Endothelial cell of umbilical vein (primary cell): ENCODE measurements around the gene CUL3. TPM values are rescaled to one million over a fixed set of nuclear protein-coding genes. Genes with fewer than 3 reads are reported as not detected.

ENCODE experiments used
- BruUV-seq: library from RNA; stranded (reverse); fragments of 400-500 nt; replicated peaks from 2 replicates; lab custom pipeline; 2021; lab: Mats Ljungman, UMichigan
- CTCF ChIA-PET: fragments of 300-600, 350-600 bp; sonication (Branson Sonifier 250); formaldehyde crosslinking; loops from one replicate; lab custom pipeline; 2021; ENCODE audit warnings: antibody characterized with exemption, inconsistent platforms; lab: Charles Lee
- POLR2A ChIA-PET: fragments of 300-600, 350-600 bp; sonication (Branson Sonifier 250); formaldehyde crosslinking; loops from one replicate; lab custom pipeline; 2021; ENCODE audit warnings: antibody characterized with exemption, inconsistent platforms; lab: Charles Lee
- DNase-seq: peaks from one replicate; pipeline ENCODE4 v3.0.0-alpha.2; 2011; ENCODE audit warnings: low read depth, low spot score
- FAIRE-seq: peaks from 2 replicates; lab custom pipeline; 2011; peaks lifted over from hg19 to GRCh38; lab: Jason Lieb, UNC
- H2AFZ ChIP-seq: 2 replicates; pipeline ENCODE4 v1.6.0; 2012; ENCODE audit warnings: low read depth, low read length, control low read depth, inconsistent platforms
- H3K27ac ChIP-seq: 2 replicates; pipeline ENCODE4 v1.5.1; 2011; ENCODE audit warnings: low read depth, mild to moderate bottlenecking, control low read depth, low read length, moderate library complexity; ENCODE audit not compliant: insufficient read depth
- H3K27me3 ChIP-seq, 2 experiments: 2 replicates each; pipeline versions ENCODE4 v1.6.0 to v1.6.1; 2011; ENCODE audit warnings: low read length in 2 of 2, mixed read lengths in 1 of 2; ENCODE audit not compliant: control insufficient read depth in 2 of 2, insufficient read depth in 2 of 2
- H3K36me3 ChIP-seq, 2 experiments: 2 replicates in 1 of 2; 3 replicates in 1 of 2; pipeline ENCODE4 v1.5.1; 2011; ENCODE audit warnings: low read length in 2 of 2, mild to moderate bottlenecking in 1 of 2, moderate library complexity in 1 of 2; ENCODE audit not compliant: control insufficient read depth in 2 of 2, insufficient read depth in 2 of 2; ENCODE audit errors: extremely low read depth in 1 of 2
- H3K4me1 ChIP-seq: 3 replicates; pipeline ENCODE4 v1.5.1; 2011; ENCODE audit warnings: mild to moderate bottlenecking, low read length; ENCODE audit not compliant: control insufficient read depth, insufficient read depth; ENCODE audit errors: extremely low read depth
- H3K4me2 ChIP-seq: 2 replicates; pipeline ENCODE4 v1.6.1; 2011; ENCODE audit warnings: low read length, control low read depth, mixed read lengths; ENCODE audit not compliant: insufficient read depth
- H3K4me3 ChIP-seq, 3 experiments: fragments of 200-600 bp in 1 of 3; sonication (generic), shearing (Covaris generic) in 1 of 3; replicated peaks in 1 of 3; 2 replicates each; pipeline ENCODE4 v1.5.1; 2011 to 2016; ENCODE audit warnings: control low read depth in 3 of 3, low read length in 3 of 3, mild to moderate bottlenecking in 2 of 3, inconsistent platforms in 1 of 3, low read depth in 1 of 3, moderate library complexity in 1 of 3; ENCODE audit not compliant: insufficient read depth in 1 of 3
- H3K79me2 ChIP-seq: 2 replicates; pipeline ENCODE4 v1.6.0; 2012; ENCODE audit warnings: low read length, inconsistent platforms; ENCODE audit not compliant: control insufficient read depth, insufficient read depth
- H3K9ac ChIP-seq: replicated peaks from 2 replicates; pipeline ENCODE3; 2011; ENCODE audit warnings: low read length, control low read depth; ENCODE audit not compliant: insufficient read depth; ENCODE audit errors: extremely low read depth
- H3K9me1 ChIP-seq: replicated peaks from 3 replicates; pipeline ENCODE4 v1.6.0; 2011; ENCODE audit warnings: mild to moderate bottlenecking, low read length; ENCODE audit not compliant: control insufficient read depth, insufficient read depth; ENCODE audit errors: extremely low read depth
- H3K9me3 ChIP-seq: replicated peaks from 2 replicates; pipeline ENCODE4 v1.5.1; 2012; ENCODE audit warnings: low read length, inconsistent platforms; ENCODE audit not compliant: control insufficient read depth, insufficient read depth
- H4K20me1 ChIP-seq: replicated peaks from 2 replicates; pipeline ENCODE3; 2011; ENCODE audit warnings: mild to moderate bottlenecking, low read length; ENCODE audit not compliant: control insufficient read depth, insufficient read depth; ENCODE audit errors: extremely low read depth
- EZH2 ChIP-seq: IDR thresholded peaks from 2 replicates; pipeline ENCODE4 v1.6.1; 2012; ENCODE audit warnings: borderline replicate concordance, low read depth, mild to moderate bottlenecking, moderate library complexity, low read length, inconsistent platforms; ENCODE audit not compliant: severe bottlenecking
- GATA2 ChIP-seq: IDR thresholded peaks from 2 replicates; pipeline ENCODE4 v1.7.0; 2011; ENCODE audit warnings: low read depth, mild to moderate bottlenecking, moderate library complexity, mixed read lengths, low read length; ENCODE audit not compliant: insufficient read length, insufficient read depth
- MYC ChIP-seq: IDR thresholded peaks from one replicate; pipeline ENCODE4 v1.6.1; 2011; ENCODE audit warnings: mild to moderate bottlenecking, low read depth, low read length
- POLR2AphosphoS5 ChIP-seq: IDR thresholded peaks from 2 replicates; pipeline ENCODE4 v1.6.1; 2012; ENCODE audit warnings: low read depth, mild to moderate bottlenecking, control low read depth, low read length, moderate library complexity; ENCODE audit not compliant: insufficient read depth
- dilution Hi-C: fragments of 300-500 bp; cut with MboI; formaldehyde crosslinking; loops from one replicate; pipeline ENCODE4 v1.15.0; 2019; ENCODE audit warnings: low sequenced_read_pairs; ENCODE audit not compliant: extremely low pct_ligation_motif_present
- intact Hi-C: fragments of 100-400 bp; cut with micrococcal nuclease; formaldehyde crosslinking; loops from one replicate; pipeline ENCODE4 v1.10.0; 2022
- polyA plus RNA-seq, 4 experiments: library from polyadenylated mRNA; depleted of rRNA in 3 of 4; stranded (reverse) in 3 of 4; unstranded in 1 of 4; fragments of >200 nt; gene quantifications; 2 replicates each; pipeline versions ENCODE4 v1.2.1 to v1.2.3, GENCODE V29; 2011 to 2012; ENCODE audit warnings: missing spikeins in 1 of 4
- total RNA-seq: library from RNA; stranded (reverse); gene quantifications from 2 replicates; pipeline ENCODE4 v1.2.3, GENCODE V29; 2021
- TF ChIP-seq, protein P1 (sequence below): IDR thresholded peaks from 2 replicates; pipeline ENCODE4 v1.6.1; 2011; ENCODE audit not compliant: insufficient read depth, insufficient read length
- TF ChIP-seq, protein P2 (sequence below), 2 donors: IDR thresholded peaks; 1 replicate in 1 of 2; 2 replicates in 1 of 2; pipeline ENCODE4 v1.5.1; 2011; ENCODE audit warnings: low read length in 2 of 2, mild to moderate bottlenecking in 2 of 2, moderate library complexity in 2 of 2, control low read depth in 1 of 2, inconsistent platforms in 1 of 2, low read depth in 1 of 2; ENCODE audit not compliant: insufficient read depth in 1 of 2; ENCODE audit errors: extremely low read depth in 1 of 2

The CUL3 gene
- total and polyA plus RNA-seq, 2 donors (not counting 3 experiments of a cell fraction or from before 2014, with no cell fraction given): 22.7 to 82.3 TPM

DNA sequence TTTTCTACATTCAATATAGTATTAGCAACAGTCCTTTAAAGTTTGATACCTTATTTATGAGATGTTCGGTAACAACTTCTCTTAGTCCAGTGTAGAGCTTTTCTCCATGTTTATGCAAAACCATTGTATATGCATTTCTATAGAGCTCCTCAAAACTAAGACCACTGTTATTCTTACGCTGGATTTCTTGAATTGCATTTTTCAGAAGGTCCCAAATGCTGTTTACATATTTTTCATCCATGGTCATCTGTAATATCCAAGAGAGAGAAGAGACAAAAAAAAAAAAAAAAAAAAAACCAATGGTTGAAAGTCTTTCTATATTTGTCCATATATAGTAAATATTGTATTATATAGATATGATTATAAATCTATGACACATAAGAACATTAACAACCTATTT lies 27.6 kb downstream of the CUL3 start:
- no TSS peak for BruUV-seq
- Histone ChIP-seq H3K4me2 (no peak overlapping the region), H2AFZ (no peak overlapping the region), H3K36me3 (no peaks in the 10 kb centered on the region), H3K9me1 (no peaks in the 10 kb centered on the region), H3K9ac (no peak overlapping the region), H3K27me3 (no peaks in the 10 kb centered on the region), H4K20me1 (peaks cover 27% of the 10 kb centered on the region), H3K27ac (no peak overlapping the region), H3K4me1 (peaks cover 2% of the 10 kb centered on the region), H3K4me3 (no peak overlapping the region), H3K9me3 (no peaks in the 10 kb centered on the region), H3K79me2 (peaks cover 90% of the 10 kb centered on the region)
- FAIRE-seq (no peak), DNase-seq (no peak)
- dilution Hi-C loops: no loop called here
- TF ChIP-seq GATA2: no peak
- TF ChIP-seq, protein P1, sequence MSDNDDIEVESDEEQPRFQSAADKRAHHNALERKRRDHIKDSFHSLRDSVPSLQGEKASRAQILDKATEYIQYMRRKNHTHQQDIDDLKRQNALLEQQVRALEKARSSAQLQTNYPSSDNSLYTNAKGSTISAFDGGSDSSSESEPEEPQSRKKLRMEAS: no peak
- no peak for TF ChIP-seq MYC
- TF ChIP-seq POLR2AphosphoS5: no peak
- intact Hi-C loops: no loop called here
- POLR2A ChIA-PET: no interaction called here
- CTCF ChIA-PET: no interaction called here

DNA sequence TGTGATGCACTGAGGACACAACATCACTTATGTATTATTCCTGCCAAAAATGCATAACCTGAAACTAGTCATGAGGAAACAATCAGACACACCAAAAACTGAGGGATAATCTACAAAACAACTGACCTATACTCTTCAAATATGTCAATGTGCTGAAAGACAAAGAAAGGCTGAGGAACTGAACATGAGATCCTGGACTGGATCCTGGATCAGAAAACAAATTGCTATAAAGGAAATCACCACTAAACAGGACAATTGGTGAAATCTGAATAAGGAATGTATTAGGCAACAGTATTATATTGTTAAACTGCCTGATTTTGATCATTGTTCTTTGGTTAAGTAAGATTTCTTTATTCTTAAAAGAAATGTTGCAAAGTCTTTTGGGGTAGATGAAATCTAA lies 28.8 kb downstream of the CUL3 start:
- no peak overlapping the region for H3K9ac ChIP-seq
- TF ChIP-seq, protein P2, sequence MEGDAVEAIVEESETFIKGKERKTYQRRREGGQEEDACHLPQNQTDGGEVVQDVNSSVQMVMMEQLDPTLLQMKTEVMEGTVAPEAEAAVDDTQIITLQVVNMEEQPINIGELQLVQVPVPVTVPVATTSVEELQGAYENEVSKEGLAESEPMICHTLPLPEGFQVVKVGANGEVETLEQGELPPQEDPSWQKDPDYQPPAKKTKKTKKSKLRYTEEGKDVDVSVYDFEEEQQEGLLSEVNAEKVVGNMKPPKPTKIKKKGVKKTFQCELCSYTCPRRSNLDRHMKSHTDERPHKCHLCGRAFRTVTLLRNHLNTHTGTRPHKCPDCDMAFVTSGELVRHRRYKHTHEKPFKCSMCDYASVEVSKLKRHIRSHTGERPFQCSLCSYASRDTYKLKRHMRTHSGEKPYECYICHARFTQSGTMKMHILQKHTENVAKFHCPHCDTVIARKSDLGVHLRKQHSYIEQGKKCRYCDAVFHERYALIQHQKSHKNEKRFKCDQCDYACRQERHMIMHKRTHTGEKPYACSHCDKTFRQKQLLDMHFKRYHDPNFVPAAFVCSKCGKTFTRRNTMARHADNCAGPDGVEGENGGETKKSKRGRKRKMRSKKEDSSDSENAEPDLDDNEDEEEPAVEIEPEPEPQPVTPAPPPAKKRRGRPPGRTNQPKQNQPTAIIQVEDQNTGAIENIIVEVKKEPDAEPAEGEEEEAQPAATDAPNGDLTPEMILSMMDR (IDR thresholded peaks at IDR 0.05; ENCODE audit: extremely low read depth in 1 of 2, insufficient read depth in 1 of 2, low read depth in 1 of 2, low read length in 2 of 2): no peak
- no peak for TF ChIP-seq MYC
- TF ChIP-seq, protein P1: no peak
- no peak for TF ChIP-seq EZH2
- ChIA-PET CTCF (no interaction called here), POLR2A (no interaction called here)
- intact Hi-C loops: no loop called here
- no peak overlapping the region for H3K27ac ChIP-seq
- no peaks in the 10 kb centered on the region for H3K9me1 ChIP-seq
- no peaks in the 10 kb centered on the region for H3K9me3 ChIP-seq
- peaks cover 23% of the 10 kb centered on the region for H4K20me1 ChIP-seq
- no peak overlapping the region for H2AFZ ChIP-seq
- DNase-seq (no peak), FAIRE-seq (no peak)
- peaks cover 2% of the 10 kb centered on the region for H3K4me1 ChIP-seq
- no peaks in the 10 kb centered on the region for H3K27me3 ChIP-seq
- no TSS peak for BruUV-seq
- no peak overlapping the region for H3K4me3 ChIP-seq
- peaks cover 88% of the 10 kb centered on the region for H3K79me2 ChIP-seq
- dilution Hi-C loops: no loop called here
- no peak overlapping the region for H3K4me2 ChIP-seq
- H3K36me3 ChIP-seq: no peaks in the 10 kb centered on the region
